HG02938 (cell line): Measurements from ENCODE around the gene KCTD3.

Source experiments
- ATAC-seq: cut with Tn5 transposase; IDR thresholded peaks from one replicate; pipeline ENCODE4 v1.9.1; 2021; ENCODE audit warnings: mild to moderate bottlenecking, moderate library complexity; ENCODE audit not compliant: unreplicated experiment

Gene KCTD3

DNA sequence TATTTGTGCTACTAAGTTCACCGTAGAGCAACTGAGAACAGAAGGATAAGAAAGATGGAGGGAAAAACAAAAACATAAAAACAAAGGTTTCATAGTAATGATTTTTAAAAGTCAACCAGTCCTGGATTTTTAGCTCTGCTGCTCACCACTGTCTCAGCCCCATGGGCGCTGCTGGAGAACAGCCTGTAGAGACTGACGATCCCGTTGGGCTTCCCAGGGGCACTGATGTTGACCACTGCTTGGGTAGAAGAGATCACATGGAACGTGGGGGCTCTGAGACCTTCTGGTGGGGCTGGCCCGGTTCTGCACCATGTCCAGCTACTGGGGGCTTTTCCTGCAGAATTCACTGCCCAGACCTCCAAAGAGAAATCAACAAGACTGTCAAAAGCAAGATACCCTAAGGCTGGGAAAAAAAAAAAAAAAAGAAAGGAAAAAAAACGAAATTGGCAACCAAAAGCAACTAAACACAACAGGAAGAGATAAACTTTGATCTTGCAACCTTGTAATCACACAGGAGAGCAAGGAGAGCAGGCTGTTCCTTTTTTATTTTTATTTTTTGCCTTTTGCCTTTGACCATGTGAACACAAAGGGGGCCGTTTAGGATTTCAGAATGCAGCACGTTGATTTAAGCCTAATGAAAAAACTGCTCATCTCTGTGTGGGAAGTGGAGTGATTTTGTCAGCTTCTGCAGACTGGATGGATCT lies 83.5 kb downstream of the KCTD3 start:
- no peak for ATAC-seq

DNA sequence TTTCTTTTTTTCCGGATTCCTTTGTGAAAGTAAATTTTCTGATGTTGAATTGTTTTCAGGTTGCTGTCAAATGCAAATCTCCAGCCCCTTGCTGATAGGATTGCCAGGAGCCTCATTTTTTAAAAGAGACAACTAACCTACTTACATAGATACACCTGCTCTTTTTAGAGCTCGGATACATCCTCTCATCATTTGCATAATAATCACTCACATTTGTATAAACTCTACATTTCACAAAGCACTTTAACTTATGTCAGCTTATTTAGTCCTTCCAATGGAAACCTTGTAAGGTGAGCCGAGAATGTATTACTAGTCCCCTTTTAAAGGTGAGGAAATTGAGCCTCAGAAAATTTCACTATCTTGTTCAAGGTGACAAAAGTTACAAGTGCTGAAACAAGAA lies 84.8 kb downstream of the KCTD3 start:
- no peak for ATAC-seq

DNA sequence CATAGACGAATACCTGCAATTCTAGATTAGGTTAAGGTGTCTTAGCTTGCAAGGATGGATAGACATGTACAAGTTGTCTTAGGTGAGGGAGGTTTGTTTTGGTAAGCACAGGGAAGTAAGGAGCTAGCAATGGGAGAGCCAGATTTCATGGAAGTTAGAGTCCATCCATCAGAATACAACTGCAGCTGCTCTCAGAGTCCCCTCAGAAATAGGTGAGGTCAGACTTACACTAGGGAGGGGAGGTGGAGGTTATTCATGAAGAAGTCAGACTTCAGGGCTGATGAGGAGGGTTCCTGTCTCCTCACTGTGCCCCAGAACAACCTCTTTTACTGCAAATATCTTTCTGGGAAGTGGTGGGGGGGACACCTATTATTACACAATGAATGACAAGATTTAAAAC lies 85.3 kb downstream of the KCTD3 start:
- no peak for ATAC-seq

GRCh38 chr1:215657047-215657446 lies 89.9 kb downstream of the KCTD3 start:
- no peak for ATAC-seq

- ATAC-seq = no peak
Measured at GRCh38 chr1:215660259-215660658, 93.2 kb downstream of the KCTD3 start.

DNA sequence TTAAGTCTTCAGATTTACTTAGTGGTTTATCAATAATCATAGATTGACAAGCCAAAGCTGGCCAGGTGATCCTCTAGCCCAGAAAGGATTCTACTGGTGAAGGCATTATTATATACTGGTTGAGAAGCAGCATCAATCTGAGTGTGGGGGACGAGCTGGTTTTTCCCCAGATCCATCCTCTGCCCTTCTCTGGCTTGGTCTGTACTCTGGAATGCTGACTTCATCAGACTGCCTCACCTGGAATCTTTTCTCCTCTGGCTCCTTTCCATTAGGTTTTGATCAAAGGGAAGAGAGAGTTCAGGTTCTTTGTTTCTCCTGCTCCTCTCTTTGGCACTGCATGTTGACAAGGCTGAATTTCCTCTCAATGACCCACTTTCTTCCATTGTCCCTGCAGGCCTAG lies 93.9 kb downstream of the KCTD3 start:
- no peak for ATAC-seq

DNA sequence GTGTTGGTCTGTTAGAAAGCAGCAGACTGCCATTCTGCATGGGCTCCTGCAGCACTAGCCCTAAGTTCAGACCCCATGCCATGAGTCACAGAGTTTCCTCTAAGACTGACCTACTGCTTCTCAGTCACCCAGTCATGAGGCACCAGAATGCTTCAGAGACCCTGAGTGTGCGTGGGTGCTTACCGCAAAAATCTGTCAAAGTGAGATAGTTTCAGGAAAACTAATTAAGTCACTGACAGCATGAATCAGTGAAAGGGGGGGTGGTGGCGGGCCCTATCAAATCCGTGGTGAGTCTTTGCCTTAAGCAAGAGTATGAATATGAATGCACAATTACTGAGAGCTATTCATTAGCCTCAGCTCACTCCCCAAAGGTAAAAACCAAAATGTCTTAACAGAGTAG lies 98.1 kb downstream of the KCTD3 start:
- ATAC-seq = no peak

DNA sequence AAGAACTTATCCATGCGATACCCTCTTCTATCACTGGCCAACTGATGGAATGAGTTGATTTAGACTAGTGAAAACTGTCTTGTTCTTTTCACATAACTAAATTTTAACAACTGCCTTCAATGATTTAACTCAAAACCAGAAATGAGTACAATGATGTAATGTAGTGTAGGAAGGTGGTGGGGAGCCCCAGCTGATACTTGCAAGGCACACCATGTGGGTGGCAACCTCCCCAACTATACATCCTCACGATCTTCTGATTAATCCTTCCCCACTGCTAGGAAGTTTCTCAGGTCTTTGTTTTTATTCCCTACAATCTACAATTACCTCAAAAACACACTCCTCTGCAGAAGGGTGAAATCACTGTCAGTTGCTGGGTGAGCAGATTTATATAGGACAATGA lies 100.7 kb downstream of the KCTD3 start:
- no peak for ATAC-seq

DNA sequence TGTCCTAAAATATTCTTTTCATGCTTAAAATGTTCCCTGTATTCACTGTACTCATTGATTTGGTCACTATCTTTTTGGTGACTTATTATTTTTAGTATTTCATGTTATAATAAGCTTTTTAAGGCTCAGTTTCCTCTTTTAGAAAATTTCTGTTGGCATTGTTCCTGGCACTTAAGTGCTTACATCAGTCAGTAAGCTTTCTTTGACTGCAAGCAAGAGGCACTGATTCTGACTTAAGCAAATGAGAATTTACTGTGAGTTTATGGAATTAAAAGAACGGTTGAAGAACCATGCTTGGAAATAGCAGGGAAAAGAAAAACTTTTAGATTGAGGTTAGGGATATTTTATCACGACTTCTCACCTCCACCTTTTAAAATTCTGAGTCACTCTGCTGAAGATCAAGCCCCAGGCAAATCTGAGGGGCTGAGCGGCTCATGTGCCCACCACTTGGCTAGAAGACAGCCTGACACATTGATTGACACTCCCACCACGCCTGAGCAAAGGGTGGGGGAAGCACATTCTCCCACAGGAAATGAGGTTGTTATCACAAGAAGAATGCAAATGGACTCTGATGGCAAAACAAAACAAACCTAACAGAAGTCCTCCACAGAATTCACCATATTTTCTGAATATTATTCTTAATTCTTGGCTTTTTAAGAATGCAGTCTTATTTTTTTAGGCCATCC lies 102.8 kb downstream of the KCTD3 start:
- ATAC-seq = no peak
